ENCODE measurements around the gene TYK2. TPM values are rescaled to one million over a fixed set of nuclear protein-coding genes. Genes with fewer than 3 reads are reported as not detected.

The TYK2 gene
- total and polyA plus RNA-seq, 2 of the 13 experiments (the other 11 are each of a cell fraction or from before 2014, with no cell fraction given) = 38.8 to 60.1 TPM

DNA sequence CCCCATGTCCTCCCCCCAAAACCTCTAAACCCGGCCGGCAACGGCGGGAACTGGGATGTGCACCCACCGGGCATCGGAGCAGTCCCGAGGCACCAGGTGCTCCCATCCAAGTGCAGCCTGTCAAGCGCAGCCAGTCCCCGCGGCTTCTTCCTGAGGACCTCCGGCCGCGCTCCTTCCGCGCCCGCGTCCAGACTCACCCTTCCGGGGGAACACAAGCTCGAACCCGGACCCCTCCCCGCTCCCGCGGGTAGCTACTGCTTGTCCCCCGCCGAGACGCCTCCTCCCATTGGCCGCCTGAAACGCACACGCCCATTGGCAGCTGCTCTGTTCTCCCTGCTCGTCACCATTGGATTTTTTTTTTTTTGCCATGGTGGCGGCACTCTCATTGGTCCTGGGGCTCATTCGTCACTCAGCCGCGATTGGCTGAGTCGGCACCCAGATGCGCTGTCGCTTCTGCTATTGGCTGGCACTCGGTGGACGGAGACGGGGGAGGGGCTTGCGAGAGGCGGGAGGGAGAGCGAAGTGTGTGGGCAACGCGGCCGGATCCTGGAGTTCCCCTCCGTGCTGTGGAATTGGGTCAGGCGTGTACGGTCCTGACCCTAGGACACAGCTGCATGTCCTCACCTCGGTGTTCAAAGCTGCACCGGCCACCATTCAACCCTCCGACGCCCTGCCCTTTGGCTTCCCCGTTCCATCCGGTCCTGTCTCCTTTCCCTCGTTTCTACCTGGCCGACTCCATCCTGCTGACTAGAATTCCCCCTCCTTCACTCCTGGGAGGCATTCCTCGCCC lies at the start of gene TYK2 (continued):
- TF ChIP-seq, protein P1, sequence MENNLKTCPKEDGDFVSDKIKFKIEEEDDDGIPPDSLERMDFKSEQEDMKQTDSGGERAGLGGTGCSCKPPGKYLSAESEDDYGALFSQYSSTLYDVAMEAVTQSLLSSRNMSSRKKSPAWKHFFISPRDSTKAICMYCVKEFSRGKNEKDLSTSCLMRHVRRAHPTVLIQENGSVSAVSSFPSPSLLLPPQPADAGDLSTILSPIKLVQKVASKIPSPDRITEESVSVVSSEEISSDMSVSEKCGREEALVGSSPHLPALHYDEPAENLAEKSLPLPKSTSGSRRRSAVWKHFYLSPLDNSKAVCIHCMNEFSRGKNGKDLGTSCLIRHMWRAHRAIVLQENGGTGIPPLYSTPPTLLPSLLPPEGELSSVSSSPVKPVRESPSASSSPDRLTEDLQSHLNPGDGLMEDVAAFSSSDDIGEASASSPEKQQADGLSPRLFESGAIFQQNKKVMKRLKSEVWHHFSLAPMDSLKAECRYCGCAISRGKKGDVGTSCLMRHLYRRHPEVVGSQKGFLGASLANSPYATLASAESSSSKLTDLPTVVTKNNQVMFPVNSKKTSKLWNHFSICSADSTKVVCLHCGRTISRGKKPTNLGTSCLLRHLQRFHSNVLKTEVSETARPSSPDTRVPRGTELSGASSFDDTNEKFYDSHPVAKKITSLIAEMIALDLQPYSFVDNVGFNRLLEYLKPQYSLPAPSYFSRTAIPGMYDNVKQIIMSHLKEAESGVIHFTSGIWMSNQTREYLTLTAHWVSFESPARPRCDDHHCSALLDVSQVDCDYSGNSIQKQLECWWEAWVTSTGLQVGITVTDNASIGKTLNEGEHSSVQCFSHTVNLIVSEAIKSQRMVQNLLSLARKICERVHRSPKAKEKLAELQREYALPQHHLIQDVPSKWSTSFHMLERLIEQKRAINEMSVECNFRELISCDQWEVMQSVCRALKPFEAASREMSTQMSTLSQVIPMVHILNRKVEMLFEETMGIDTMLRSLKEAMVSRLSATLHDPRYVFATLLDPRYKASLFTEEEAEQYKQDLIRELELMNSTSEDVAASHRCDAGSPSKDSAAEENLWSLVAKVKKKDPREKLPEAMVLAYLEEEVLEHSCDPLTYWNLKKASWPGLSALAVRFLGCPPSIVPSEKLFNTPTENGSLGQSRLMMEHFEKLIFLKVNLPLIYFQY (CRISPR knock-in tag; IDR thresholded peaks at IDR 0.05; ENCODE audit: borderline replicate concordance) = peak; percentile 78
- no peak for TF ChIP-seq CAMTA2 (CRISPR knock-in tag; IDR thresholded peaks at IDR 0.05; ENCODE audit: borderline replicate concordance)
- TF ChIP-seq HES4 (CRISPR knock-in tag; IDR thresholded peaks at IDR 0.05; ENCODE audit: borderline replicate concordance) = peak; percentile 47; the same call in 1 of the 2 replicates
- TF ChIP-seq, protein P2, sequence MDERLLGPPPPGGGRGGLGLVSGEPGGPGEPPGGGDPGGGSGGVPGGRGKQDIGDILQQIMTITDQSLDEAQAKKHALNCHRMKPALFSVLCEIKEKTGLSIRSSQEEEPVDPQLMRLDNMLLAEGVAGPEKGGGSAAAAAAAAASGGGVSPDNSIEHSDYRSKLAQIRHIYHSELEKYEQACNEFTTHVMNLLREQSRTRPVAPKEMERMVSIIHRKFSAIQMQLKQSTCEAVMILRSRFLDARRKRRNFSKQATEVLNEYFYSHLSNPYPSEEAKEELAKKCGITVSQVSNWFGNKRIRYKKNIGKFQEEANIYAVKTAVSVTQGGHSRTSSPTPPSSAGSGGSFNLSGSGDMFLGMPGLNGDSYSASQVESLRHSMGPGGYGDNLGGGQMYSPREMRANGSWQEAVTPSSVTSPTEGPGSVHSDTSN (CRISPR knock-in tag; IDR thresholded peaks at IDR 0.05) = no peak
- TF ChIP-seq KAT2B (IDR thresholded peaks at IDR 0.05; ENCODE audit: borderline replicate concordance, low read depth, low read length) = no peak
- TF ChIP-seq ZBTB7B (CRISPR knock-in tag; IDR thresholded peaks at IDR 0.05) = peak; percentile 77
- TF ChIP-seq, protein P3, sequence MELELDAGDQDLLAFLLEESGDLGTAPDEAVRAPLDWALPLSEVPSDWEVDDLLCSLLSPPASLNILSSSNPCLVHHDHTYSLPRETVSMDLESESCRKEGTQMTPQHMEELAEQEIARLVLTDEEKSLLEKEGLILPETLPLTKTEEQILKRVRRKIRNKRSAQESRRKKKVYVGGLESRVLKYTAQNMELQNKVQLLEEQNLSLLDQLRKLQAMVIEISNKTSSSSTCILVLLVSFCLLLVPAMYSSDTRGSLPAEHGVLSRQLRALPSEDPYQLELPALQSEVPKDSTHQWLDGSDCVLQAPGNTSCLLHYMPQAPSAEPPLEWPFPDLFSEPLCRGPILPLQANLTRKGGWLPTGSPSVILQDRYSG (CRISPR knock-in tag; IDR thresholded peaks at IDR 0.05) = no peak
- TF ChIP-seq DNMT3B (CRISPR knock-in tag; conservative IDR thresholded peaks at IDR 0.05) = no peak
- TF ChIP-seq, protein P4, sequence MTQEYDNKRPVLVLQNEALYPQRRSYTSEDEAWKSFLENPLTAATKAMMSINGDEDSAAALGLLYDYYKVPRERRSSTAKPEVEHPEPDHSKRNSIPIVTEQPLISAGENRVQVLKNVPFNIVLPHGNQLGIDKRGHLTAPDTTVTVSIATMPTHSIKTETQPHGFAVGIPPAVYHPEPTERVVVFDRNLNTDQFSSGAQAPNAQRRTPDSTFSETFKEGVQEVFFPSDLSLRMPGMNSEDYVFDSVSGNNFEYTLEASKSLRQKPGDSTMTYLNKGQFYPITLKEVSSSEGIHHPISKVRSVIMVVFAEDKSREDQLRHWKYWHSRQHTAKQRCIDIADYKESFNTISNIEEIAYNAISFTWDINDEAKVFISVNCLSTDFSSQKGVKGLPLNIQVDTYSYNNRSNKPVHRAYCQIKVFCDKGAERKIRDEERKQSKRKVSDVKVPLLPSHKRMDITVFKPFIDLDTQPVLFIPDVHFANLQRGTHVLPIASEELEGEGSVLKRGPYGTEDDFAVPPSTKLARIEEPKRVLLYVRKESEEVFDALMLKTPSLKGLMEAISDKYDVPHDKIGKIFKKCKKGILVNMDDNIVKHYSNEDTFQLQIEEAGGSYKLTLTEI (CRISPR knock-in tag; conservative IDR thresholded peaks at IDR 0.05) = no peak
- TF ChIP-seq ZNF766 (CRISPR knock-in tag; IDR thresholded peaks at IDR 0.05; ENCODE audit: borderline replicate concordance) = peak; percentile 70; the same call in 1 of the 2 replicates
- TF ChIP-seq NONO (IDR thresholded peaks at IDR 0.05) = no peak
- TF ChIP-seq NONO (CRISPR knock-in tag; conservative IDR thresholded peaks at IDR 0.05) = peak; percentile 81
- TF ChIP-seq SNRNP70 (IDR thresholded peaks at IDR 0.05; ENCODE audit: low read depth, low read length) = no peak
- TF ChIP-seq, protein P5, sequence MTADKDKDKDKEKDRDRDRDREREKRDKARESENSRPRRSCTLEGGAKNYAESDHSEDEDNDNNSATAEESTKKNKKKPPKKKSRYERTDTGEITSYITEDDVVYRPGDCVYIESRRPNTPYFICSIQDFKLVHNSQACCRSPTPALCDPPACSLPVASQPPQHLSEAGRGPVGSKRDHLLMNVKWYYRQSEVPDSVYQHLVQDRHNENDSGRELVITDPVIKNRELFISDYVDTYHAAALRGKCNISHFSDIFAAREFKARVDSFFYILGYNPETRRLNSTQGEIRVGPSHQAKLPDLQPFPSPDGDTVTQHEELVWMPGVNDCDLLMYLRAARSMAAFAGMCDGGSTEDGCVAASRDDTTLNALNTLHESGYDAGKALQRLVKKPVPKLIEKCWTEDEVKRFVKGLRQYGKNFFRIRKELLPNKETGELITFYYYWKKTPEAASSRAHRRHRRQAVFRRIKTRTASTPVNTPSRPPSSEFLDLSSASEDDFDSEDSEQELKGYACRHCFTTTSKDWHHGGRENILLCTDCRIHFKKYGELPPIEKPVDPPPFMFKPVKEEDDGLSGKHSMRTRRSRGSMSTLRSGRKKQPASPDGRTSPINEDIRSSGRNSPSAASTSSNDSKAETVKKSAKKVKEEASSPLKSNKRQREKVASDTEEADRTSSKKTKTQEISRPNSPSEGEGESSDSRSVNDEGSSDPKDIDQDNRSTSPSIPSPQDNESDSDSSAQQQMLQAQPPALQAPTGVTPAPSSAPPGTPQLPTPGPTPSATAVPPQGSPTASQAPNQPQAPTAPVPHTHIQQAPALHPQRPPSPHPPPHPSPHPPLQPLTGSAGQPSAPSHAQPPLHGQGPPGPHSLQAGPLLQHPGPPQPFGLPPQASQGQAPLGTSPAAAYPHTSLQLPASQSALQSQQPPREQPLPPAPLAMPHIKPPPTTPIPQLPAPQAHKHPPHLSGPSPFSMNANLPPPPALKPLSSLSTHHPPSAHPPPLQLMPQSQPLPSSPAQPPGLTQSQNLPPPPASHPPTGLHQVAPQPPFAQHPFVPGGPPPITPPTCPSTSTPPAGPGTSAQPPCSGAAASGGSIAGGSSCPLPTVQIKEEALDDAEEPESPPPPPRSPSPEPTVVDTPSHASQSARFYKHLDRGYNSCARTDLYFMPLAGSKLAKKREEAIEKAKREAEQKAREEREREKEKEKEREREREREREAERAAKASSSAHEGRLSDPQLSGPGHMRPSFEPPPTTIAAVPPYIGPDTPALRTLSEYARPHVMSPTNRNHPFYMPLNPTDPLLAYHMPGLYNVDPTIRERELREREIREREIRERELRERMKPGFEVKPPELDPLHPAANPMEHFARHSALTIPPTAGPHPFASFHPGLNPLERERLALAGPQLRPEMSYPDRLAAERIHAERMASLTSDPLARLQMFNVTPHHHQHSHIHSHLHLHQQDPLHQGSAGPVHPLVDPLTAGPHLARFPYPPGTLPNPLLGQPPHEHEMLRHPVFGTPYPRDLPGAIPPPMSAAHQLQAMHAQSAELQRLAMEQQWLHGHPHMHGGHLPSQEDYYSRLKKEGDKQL (CRISPR knock-in tag; IDR thresholded peaks at IDR 0.05; ENCODE audit: low read depth) = no peak
- no peak; the same call in 1 of the 2 replicates for TF ChIP-seq ZNF274 (CRISPR knock-in tag; IDR thresholded peaks at IDR 0.05)
